ENCODE measurements around the gene MIPEP. TPM values are rescaled to one million over a fixed set of nuclear protein-coding genes. Genes with fewer than 3 reads are reported as not detected.
A peak's percentile ranks its signal among the peaks of the same experiment; 100 is the strongest.

Gene MIPEP
- total RNA-seq, 1 donor from 2014 or later: 15.7 TPM

DNA sequence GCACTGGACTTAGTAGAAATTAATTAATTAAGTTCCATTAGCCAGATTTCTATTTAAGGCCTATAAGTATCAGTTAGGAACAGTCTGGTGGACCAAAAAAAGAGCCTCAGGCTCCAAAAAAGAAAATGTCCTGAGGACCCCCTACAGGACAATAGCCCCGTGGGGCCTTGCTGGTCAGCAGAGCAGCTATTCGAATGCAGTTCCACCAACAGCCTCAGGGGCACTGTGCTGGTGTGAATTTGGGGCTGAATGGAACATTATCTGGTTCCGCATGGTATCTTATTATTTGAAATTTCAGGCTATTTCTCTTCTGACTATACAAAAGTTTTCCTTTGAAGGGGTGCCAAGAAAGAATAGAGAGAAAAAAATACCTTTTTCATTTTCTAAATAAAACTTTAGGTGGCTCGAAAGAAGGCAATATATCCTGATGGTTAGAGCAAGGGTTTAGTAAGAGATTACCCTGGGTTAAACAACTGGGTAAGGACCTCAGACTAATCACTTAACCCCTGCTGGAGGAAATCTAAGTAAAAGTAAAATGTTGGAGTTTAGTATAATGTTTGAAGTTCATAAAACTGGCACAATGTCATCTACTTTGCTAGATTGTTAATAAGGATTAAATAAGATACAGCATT is 147.2 kb downstream of the MIPEP start:
- DNase-seq (ENCODE audit: low spot score, unreplicated experiment): no peak

DNA sequence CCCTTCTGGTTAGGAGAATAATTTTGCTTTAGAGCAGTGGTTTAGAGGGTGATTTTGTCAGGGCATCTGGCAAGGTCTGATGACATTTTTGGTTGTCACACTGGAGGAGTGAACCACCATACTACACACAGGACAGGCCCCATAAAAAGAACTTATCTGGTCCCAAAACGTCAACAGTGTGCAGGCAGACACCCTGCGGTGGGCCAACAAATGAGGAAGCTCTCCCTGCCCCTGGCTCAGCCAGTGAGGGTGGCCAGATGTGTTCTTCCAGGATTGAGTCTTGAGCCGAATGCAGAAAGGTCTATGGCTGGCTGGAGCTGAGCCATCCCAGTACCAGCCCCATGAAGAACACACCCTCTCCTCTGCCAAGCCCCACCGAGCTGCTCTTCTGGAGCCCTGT is 149.2 kb downstream of the MIPEP start:
- no peak overlapping the region for H3K4me3 Mint-ChIP-seq (ENCODE audit: low read depth)
- peaks cover 2% of the 10 kb centered on the region for H3K36me3 Mint-ChIP-seq (ENCODE audit: insufficient read depth)
- DNase-seq (ENCODE audit: low spot score, unreplicated experiment): no peak
- no peaks in the 10 kb centered on the region for H3K27me3 Mint-ChIP-seq
- peaks cover 21% of the 10 kb centered on the region for H3K4me1 Mint-ChIP-seq (ENCODE audit: low read depth)
- TF ChIP-seq, protein P1, sequence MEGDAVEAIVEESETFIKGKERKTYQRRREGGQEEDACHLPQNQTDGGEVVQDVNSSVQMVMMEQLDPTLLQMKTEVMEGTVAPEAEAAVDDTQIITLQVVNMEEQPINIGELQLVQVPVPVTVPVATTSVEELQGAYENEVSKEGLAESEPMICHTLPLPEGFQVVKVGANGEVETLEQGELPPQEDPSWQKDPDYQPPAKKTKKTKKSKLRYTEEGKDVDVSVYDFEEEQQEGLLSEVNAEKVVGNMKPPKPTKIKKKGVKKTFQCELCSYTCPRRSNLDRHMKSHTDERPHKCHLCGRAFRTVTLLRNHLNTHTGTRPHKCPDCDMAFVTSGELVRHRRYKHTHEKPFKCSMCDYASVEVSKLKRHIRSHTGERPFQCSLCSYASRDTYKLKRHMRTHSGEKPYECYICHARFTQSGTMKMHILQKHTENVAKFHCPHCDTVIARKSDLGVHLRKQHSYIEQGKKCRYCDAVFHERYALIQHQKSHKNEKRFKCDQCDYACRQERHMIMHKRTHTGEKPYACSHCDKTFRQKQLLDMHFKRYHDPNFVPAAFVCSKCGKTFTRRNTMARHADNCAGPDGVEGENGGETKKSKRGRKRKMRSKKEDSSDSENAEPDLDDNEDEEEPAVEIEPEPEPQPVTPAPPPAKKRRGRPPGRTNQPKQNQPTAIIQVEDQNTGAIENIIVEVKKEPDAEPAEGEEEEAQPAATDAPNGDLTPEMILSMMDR (IDR thresholded peaks at IDR 0.05; ENCODE audit: unreplicated experiment): no peak
- H3K27ac Mint-ChIP-seq: no peak overlapping the region
- no peaks in the 10 kb centered on the region for H3K9me3 Mint-ChIP-seq (ENCODE audit: low read depth)

More for the DNA sequence above, 147.2 kb downstream of the MIPEP start:
- H3K27ac Mint-ChIP-seq: no peak overlapping the region
- H3K4me3 Mint-ChIP-seq (ENCODE audit: low read depth): no peak overlapping the region
- H3K27me3 Mint-ChIP-seq: peaks cover under 1% of the 10 kb centered on the region
- H3K9me3 Mint-ChIP-seq (ENCODE audit: low read depth): no peaks in the 10 kb centered on the region
- TF ChIP-seq, protein P1 (IDR thresholded peaks at IDR 0.05; ENCODE audit: unreplicated experiment): peak; percentile 71
- no peaks in the 10 kb centered on the region for H3K36me3 Mint-ChIP-seq (ENCODE audit: insufficient read depth)
- H3K4me1 Mint-ChIP-seq (ENCODE audit: low read depth): peaks cover 21% of the 10 kb centered on the region

DNA sequence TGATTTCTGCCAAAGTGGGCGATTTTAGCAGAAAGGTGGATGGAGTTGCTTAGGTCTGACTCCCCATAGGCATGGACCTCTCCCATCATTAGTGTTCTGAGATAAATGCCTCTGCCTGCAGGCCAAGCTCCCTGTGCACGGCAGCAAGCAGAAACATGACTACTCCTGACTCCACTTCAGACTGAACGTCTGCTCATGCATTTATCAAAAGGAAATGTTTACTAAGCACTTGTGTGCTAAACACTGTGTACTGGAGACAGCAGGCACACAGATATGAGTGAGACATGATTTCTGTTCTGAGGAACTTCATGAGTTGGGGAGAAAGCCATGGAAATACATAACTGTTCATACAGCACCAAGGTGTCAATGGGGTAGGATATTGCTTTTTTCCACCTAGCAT is 149.6 kb downstream of the MIPEP start:
- Mint-ChIP-seq H3K36me3 (ENCODE audit: insufficient read depth) (peaks cover 2% of the 10 kb centered on the region), H3K4me1 (ENCODE audit: low read depth) (peaks cover 20% of the 10 kb centered on the region), H3K4me3 (ENCODE audit: low read depth) (no peak overlapping the region), H3K27ac (no peak overlapping the region), H3K27me3 (no peaks in the 10 kb centered on the region), H3K9me3 (ENCODE audit: low read depth) (no peaks in the 10 kb centered on the region)
- DNase-seq (ENCODE audit: low spot score, unreplicated experiment): no peak
- TF ChIP-seq, protein P1 (IDR thresholded peaks at IDR 0.05; ENCODE audit: unreplicated experiment): no peak

DNA sequence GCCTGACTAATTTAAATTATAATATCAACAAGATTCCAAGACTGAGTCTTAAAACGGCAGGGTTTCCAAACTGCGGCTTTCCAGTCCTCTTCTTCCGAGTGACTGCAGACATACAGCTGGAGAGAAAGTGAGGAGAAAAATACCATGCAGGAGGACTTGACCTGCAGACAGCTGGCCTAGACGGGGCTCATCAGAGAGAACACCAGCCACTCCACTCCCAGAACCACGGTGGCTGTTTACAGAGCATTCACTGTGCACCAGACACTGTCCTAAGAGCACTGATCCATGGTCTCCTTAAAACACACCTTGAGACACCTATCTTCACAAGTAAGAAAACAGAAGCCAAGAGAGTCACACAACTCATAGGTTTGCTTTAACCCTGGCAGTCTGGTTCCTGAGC is 152.7 kb downstream of the MIPEP start:
- Mint-ChIP-seq H3K36me3 (ENCODE audit: insufficient read depth) (peaks cover 3% of the 10 kb centered on the region), H3K27ac (no peak overlapping the region), H3K4me1 (ENCODE audit: low read depth) (peaks cover 6% of the 10 kb centered on the region), H3K4me3 (ENCODE audit: low read depth) (no peak overlapping the region), H3K9me3 (ENCODE audit: low read depth) (no peaks in the 10 kb centered on the region), H3K27me3 (no peaks in the 10 kb centered on the region)
- DNase-seq (ENCODE audit: low spot score, unreplicated experiment): no peak
- TF ChIP-seq, protein P1 (IDR thresholded peaks at IDR 0.05; ENCODE audit: unreplicated experiment): no peak

DNA sequence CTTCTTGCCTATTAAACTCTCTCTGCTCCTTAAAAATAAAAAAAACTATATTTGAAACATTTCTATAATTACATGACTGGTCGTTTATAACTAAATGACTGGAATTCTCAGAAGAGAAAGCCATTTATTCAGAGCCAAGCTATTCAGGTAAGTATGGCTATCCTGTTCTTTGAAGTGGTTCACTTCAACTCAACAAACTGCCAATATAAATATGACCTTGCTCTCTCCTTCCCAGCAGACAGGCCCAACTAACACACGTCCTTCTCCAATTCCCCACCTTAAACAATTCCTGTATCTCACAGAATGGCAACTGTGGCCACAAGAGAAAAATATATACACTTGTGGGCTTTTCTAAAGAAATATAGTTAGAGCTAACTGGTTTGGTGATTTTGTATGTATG is 153.9 kb downstream of the MIPEP start:
- TF ChIP-seq, protein P1 (IDR thresholded peaks at IDR 0.05; ENCODE audit: unreplicated experiment): no peak
- Mint-ChIP-seq H3K4me3 (ENCODE audit: low read depth) (no peak overlapping the region), H3K9me3 (ENCODE audit: low read depth) (no peaks in the 10 kb centered on the region), H3K27ac (no peak overlapping the region), H3K4me1 (ENCODE audit: low read depth) (peaks cover 4% of the 10 kb centered on the region), H3K36me3 (ENCODE audit: insufficient read depth) (peaks cover 3% of the 10 kb centered on the region), H3K27me3 (no peaks in the 10 kb centered on the region)
- no peak for DNase-seq (ENCODE audit: low spot score, unreplicated experiment)

Data from progenitor cell of endocrine pancreas (in vitro differentiated cells).